NCI-H1105 treated with DMSO at 0.1 percent for 48 hours (cell line): ENCODE data around the gene SPATC1L.
"Not testable (repeated sequence)": the region's sequence is repeated elsewhere in the genome, so short reads cannot be mapped to it uniquely, and the experiment has no call there.

Source experiments
- DNase-seq: peaks from one replicate; lab custom pipeline; 2025; lab: John Stamatoyannopoulos, UW

Gene SPATC1L

GRCh38 chr21:46183910-46184624 lies at the start of gene SPATC1L:
TSS of gene SPATC1L (minus strand) at chr21:46184459. CDS start at chr21:46182816, 1,643 bp downstream.
- peak; percentile 74 for DNase-seq

- no peak for DNase-seq
Observed at GRCh38 chr21:46229923-46230260, 45.6 kb upstream of the SPATC1L start.

- peak; percentile 67 for DNase-seq
Observed at GRCh38 chr21:46229133-46229922, 45.1 kb upstream of the SPATC1L start.

- DNase-seq, result peak; percentile 96
Observed at GRCh38 chr21:46228345-46229051, 44.2 kb upstream of the SPATC1L start, which contains the start of gene LSS. TSS of gene LSS (minus strand) at chr21:46228774. CDS start at chr21:46228745, 29 bp downstream.

- DNase-seq, result no peak
Observed at GRCh38 chr21:46227811-46228344, 43.6 kb upstream of the SPATC1L start.

GRCh38 chr21:46226920-46227599 lies 42.8 kb upstream of the SPATC1L start:
- DNase-seq, result no peak

GRCh38 chr21:46226146-46226545 lies 41.9 kb upstream of the SPATC1L start:
- no peak for DNase-seq

- DNase-seq, result not testable (repeated sequence)
Observed at GRCh38 chr21:46223661-46224060, 39.4 kb upstream of the SPATC1L start.

- no peak for DNase-seq
Observed at GRCh38 chr21:46223217-46223616, 39.0 kb upstream of the SPATC1L start.

- DNase-seq, result no peak
Observed at GRCh38 chr21:46222436-46223116, 38.3 kb upstream of the SPATC1L start.

GRCh38 chr21:46221664-46222435 lies 37.6 kb upstream of the SPATC1L start:
- no peak for DNase-seq

- no peak for DNase-seq
Observed at GRCh38 chr21:46220847-46221246, 36.6 kb upstream of the SPATC1L start.

- DNase-seq, result no peak
Observed at GRCh38 chr21:46220275-46220810, 36.1 kb upstream of the SPATC1L start.

- peak; percentile 77 for DNase-seq
Observed at GRCh38 chr21:46219591-46220239, 35.5 kb upstream of the SPATC1L start.

GRCh38 chr21:46218906-46219590 lies 34.8 kb upstream of the SPATC1L start:
- DNase-seq, result no peak

GRCh38 chr21:46217511-46218196 lies 33.4 kb upstream of the SPATC1L start:
- no peak for DNase-seq

GRCh38 chr21:46216132-46216747 lies 32.0 kb upstream of the SPATC1L start:
- DNase-seq, result no peak
